Gastroesophageal sphincter (tissue), 4 donors: ENCODE results near the gene WDR11. TPM values are rescaled to one million over a fixed set of nuclear protein-coding genes. Genes with fewer than 3 reads are reported as not detected.

ENCODE experiments used
- ATAC-seq: fragments of 150-250 bp; one replicate; pipeline ENCODE4 v1.9.1; 2016; ENCODE audit warnings: mild to moderate bottlenecking, moderate library complexity
- H3K27ac ChIP-seq, 4 donors: fragments of 200-600 bp; sonication (generic) in 3 of 4; 1 replicate in 3 of 4; 2 replicates in 1 of 4; pipeline ENCODE4 v1.5.1; 2016 to 2019
- H3K27me3 ChIP-seq: fragments of 200-600 bp; sonication (generic); one replicate; pipeline ENCODE4 v1.5.1; 2019
- H3K36me3 ChIP-seq, 2 donors: fragments of 200-600 bp; sonication (generic); one replicate each; pipeline ENCODE4 v1.5.1; 2019; ENCODE audit warnings: control low read depth in 1 of 2
- H3K4me1 ChIP-seq, 3 donors: fragments of 200-600 bp; sonication (generic); 1 replicate in 2 of 3; 2 replicates in 1 of 3; pipeline ENCODE4 v1.5.1; 2016 to 2019; ENCODE audit warnings: control low read depth in 2 of 3
- H3K4me3 ChIP-seq, 2 donors: fragments of 200-600 bp; sonication (generic); one replicate each; pipeline ENCODE4 v1.5.1; 2019; ENCODE audit warnings: mild to moderate bottlenecking in 1 of 2, moderate library complexity in 1 of 2
- H3K9me3 ChIP-seq, 3 donors: fragments of 200-600 bp; sonication (generic); one replicate each; pipeline ENCODE4 v1.5.1; 2017 to 2019; ENCODE audit warnings: control low read depth in 2 of 3
- EP300 ChIP-seq: sonication (generic); formaldehyde crosslinking; IDR thresholded peaks from one replicate; pipeline ENCODE4 v1.6.1; 2017; ENCODE audit warnings: antibody characterized with exemption, mild to moderate bottlenecking
- POLR2A ChIP-seq, 2 donors: fragments of 450-650 bp; IDR thresholded peaks; one replicate each; pipeline ENCODE4 v1.6.1; 2017; ENCODE audit warnings: antibody characterized with exemption in 2 of 2, mild to moderate bottlenecking in 2 of 2, moderate library complexity in 1 of 2
- POLR2AphosphoS5 ChIP-seq: sonication (generic); formaldehyde crosslinking; IDR thresholded peaks from one replicate; pipeline ENCODE4 v1.6.1; 2017; ENCODE audit warnings: antibody characterized with exemption
- WGBS, 2 donors: methylation state at CpG; one replicate each; pipeline ENCODE4 v1.1.5; 2018; ENCODE audit warnings: low coverage in 1 of 2; 5-methylcytosine and 5-hydroxymethylcytosine counted together
- total RNA-seq, 4 donors: library from RNA; depleted of rRNA; stranded (reverse); fragments of >200 nt; gene quantifications; one replicate each; pipeline ENCODE4 v1.1.0, GENCODE V29; 2016
- TF ChIP-seq, protein P1 (sequence below), 4 experiments: fragments of 200-600 bp in 2 of 4; fragments of 450-650 bp in 2 of 4; sonication (generic) in 1 of 4; IDR thresholded peaks; one replicate each; pipeline ENCODE4 v1.5.1; 2017 to 2019; ENCODE audit warnings: antibody characterized with exemption in 4 of 4, mild to moderate bottlenecking in 2 of 4, moderate library complexity in 2 of 4

The WDR11 gene
- total RNA-seq, 4 donors from 2014 or later = 37.2 to 62.4 (median 42.8) TPM

DNA sequence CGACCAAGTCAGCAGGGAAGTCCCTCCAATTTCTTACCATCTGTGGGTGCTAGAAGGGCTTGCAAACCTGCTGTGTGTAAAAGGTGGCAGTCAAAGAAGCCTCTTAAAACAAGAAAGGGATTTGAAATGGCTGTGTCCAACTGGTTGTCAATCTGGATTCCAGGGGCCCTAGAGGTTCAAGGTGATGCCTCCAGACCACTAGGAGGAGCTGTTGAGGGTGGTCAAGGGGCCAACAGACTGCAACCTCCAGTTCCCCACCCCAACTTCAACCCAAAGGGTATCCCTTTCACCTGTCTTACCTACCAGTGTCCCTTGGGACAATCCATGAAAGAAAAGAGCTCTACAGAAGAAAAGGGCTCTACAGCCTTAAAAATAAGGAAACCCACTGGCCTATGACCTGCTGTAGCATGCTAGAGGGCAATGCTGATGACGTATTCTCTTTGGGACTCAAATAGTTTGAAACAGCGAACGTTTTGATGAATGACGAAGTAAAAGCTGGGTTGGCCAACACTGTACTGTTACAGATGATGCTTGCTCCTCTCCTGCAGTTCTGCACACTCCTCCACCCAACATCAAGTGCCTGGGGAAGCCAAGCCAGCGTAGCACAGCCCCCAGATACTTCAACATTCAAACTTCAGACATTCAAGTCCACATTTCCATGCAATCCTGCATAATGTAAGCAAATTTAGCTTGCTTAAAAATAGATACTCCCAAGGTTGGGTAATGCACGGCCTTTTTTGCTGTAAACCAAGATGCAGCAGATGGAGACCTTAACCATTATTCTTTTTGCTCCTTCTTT, 45.9 kb upstream of the WDR11 start:
- 76 to 86% methylated on average over 7 of the region's 7 CpGs for WGBS, 2 donors
- TF ChIP-seq POLR2A (IDR thresholded peaks at IDR 0.05) (no peak), POLR2AphosphoS5 (no peak), EP300 (no peak)
- TF ChIP-seq, protein P1, sequence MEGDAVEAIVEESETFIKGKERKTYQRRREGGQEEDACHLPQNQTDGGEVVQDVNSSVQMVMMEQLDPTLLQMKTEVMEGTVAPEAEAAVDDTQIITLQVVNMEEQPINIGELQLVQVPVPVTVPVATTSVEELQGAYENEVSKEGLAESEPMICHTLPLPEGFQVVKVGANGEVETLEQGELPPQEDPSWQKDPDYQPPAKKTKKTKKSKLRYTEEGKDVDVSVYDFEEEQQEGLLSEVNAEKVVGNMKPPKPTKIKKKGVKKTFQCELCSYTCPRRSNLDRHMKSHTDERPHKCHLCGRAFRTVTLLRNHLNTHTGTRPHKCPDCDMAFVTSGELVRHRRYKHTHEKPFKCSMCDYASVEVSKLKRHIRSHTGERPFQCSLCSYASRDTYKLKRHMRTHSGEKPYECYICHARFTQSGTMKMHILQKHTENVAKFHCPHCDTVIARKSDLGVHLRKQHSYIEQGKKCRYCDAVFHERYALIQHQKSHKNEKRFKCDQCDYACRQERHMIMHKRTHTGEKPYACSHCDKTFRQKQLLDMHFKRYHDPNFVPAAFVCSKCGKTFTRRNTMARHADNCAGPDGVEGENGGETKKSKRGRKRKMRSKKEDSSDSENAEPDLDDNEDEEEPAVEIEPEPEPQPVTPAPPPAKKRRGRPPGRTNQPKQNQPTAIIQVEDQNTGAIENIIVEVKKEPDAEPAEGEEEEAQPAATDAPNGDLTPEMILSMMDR (IDR thresholded peaks at IDR 0.05) = no peak
- Histone ChIP-seq H3K36me3 (no peaks in the 10 kb centered on the region), H3K4me3 (no peak overlapping the region), H3K9me3 (no peaks in the 10 kb centered on the region), H3K4me1 (no peaks in the 10 kb centered on the region), H3K27ac (no peak overlapping the region), H3K27me3 (no peaks in the 10 kb centered on the region)
- no peak for ATAC-seq

DNA sequence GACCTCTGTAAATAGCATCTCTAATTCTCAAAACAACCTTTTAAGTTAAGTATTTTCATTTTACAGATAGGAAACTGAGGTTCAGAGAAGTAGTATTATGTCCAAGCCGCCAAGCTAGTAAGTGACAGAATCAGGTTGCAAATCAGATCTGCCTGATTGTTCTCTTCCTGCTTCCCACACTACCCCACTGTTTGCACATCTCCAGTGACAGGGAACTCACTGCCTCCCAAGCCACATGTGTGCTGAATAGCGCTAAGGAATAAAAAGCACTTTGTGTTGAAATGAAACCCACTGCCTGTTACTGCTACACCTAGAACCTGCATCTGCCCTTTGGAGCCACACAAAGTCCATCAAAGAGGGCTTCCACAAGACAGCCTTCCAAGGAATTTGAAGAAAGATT, 45.1 kb upstream of the WDR11 start:
- Histone ChIP-seq H3K36me3 (no peaks in the 10 kb centered on the region), H3K4me1 (no peaks in the 10 kb centered on the region), H3K27me3 (no peaks in the 10 kb centered on the region), H3K9me3 (no peaks in the 10 kb centered on the region), H3K4me3 (no peak overlapping the region), H3K27ac (no peak overlapping the region)
- 95% methylated on average over 2 of the region's 2 CpGs; no CpG with 5 or more reads in 1 of the 2 donors for WGBS, 2 donors
- no peak for ATAC-seq
- TF ChIP-seq EP300 = no peak
- TF ChIP-seq POLR2AphosphoS5 = no peak
- TF ChIP-seq POLR2A (IDR thresholded peaks at IDR 0.05) = no peak
- TF ChIP-seq, protein P1 (IDR thresholded peaks at IDR 0.05) = no peak

DNA sequence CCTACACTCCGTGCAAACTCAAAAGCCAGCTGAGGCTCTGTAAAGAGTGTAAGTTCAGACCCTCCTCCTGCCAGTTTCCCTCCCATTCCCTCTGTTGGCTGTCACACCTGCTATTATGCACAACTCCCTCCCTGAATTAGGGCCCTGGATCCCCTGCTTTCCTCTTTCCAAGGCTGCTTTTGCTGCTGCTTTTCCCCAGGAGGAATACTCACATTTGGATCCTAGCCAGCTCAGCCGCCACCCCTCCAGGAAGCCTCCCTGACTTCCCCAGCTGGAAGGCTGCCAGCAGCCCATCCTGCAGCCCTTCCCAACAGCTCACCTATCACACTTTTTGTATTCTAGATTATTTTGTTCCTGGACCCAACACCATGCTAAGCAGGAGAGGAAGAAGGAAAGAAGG, 40.9 kb upstream of the WDR11 start:
- no peak for ATAC-seq
- H3K9me3 ChIP-seq = no peaks in the 10 kb centered on the region
- no peak overlapping the region for H3K4me3 ChIP-seq
- no peaks in the 10 kb centered on the region for H3K36me3 ChIP-seq
- H3K27me3 ChIP-seq = no peaks in the 10 kb centered on the region
- H3K27ac ChIP-seq = no peak overlapping the region
- TF ChIP-seq POLR2A (IDR thresholded peaks at IDR 0.05) (no peak), EP300 (no peak)
- TF ChIP-seq, protein P1 (IDR thresholded peaks at IDR 0.05) = no peak
- no peaks in the 10 kb centered on the region for H3K4me1 ChIP-seq
- WGBS, 2 donors = 20% methylated on average over 2 of the region's 2 CpGs; no CpG with 5 or more reads in 1 of the 2 donors

DNA sequence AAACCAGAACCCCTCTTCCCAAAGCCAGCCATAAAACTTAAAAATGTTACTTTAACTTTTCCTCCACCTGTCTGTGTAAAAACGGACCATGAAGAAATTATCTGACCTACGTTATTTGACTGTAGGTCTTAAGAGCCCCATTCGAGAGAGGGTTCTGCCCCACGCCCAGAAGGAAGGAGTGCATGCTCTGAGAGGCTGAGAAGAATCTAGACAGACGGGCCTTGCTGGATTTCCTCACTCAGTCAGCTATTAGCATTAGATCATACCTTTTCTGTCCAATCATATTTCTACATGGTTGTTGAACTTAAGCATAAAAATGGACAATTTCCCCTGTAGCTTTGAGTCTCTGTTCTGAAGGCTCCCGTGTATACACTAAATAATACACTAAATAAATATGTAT, 38.1 kb upstream of the WDR11 start:
- Histone ChIP-seq H3K4me3 (no peak overlapping the region), H3K27me3 (no peaks in the 10 kb centered on the region), H3K9me3 (no peaks in the 10 kb centered on the region), H3K36me3 (no peaks in the 10 kb centered on the region), H3K27ac (no peak overlapping the region), H3K4me1 (no peaks in the 10 kb centered on the region)
- ATAC-seq = no peak
- TF ChIP-seq EP300 = no peak
- TF ChIP-seq, protein P1 (IDR thresholded peaks at IDR 0.05) = no peak
- WGBS, 2 donors = 62 to 71% methylated on average over 6 of the region's 6 CpGs

DNA sequence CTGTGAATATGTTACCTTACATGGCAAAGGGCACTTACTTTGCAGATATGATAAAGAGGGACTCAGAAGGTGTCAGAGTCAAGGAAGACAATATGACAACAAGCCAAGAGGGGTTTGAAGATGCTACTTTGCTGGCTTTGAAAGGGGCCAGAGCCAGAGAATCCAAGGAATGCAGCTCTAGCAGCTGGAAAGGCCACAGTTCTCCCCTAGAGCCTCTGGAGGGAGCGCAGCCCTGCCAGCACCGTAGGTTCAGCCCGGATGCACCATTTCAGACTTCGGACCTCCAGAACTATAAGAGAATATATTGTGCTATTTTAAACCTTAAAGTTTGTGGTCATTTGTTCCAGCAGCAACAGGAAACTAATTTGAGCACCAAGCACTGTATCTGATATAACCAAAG, 32.9 kb upstream of the WDR11 start:
- Histone ChIP-seq H3K27me3 (no peaks in the 10 kb centered on the region), H3K27ac (no peak overlapping the region), H3K36me3 (no peaks in the 10 kb centered on the region), H3K4me3 (no peak overlapping the region), H3K4me1 (no peaks in the 10 kb centered on the region), H3K9me3 (no peaks in the 10 kb centered on the region)
- no peak for ATAC-seq
- TF ChIP-seq, protein P1 (IDR thresholded peaks at IDR 0.05) = no peak
- TF ChIP-seq POLR2A (IDR thresholded peaks at IDR 0.05) = no peak
- TF ChIP-seq EP300 = no peak
- TF ChIP-seq POLR2AphosphoS5 = no peak
- 73% methylated on average over 4 of the region's 4 CpGs; no CpG with 5 or more reads in 1 of the 2 donors for WGBS, 2 donors
